ENCODE data around the gene MAEA.

DNA sequence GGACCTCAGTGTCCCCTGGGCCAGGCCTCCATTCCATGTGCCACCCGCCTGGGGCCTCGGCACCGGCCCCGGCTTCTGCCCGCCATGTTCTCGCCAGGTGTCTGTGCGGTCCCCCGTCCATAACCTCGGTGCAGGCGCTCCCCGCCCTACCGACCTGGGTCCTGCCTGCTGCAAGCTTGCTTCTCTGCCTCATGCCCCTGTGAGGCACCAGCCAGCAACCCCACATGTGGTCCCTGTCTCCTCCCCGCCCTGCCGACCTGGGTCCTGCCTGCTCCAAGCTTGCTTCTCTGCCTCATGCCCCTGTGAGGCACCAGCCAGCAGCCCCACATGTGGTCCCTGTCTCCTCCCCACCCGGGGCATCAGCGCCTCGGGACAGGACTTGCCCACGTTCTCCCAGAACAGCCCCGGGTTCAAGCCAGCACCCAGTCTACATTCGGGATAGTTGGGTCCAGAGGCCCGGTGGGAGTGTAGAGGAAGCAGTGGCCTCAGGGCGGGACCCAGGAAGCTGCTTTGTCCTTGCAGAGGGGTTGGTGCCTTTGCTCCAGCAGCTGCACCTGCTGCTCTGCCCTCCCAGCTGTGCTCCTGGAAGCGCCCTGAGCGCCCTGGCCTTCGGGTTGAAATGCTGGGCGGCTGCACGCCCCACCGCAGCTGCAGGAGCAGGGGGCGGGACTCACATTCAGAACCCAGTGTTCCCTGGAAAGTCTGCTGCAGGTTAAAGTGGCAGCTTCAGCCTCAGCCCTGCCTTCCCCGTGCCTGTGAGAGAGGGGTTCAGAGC, 37.2 kb downstream of the MAEA start:
- no peak for TF ChIP-seq POLR2A (IDR thresholded peaks at IDR 0.05)
- TF ChIP-seq, protein P1, sequence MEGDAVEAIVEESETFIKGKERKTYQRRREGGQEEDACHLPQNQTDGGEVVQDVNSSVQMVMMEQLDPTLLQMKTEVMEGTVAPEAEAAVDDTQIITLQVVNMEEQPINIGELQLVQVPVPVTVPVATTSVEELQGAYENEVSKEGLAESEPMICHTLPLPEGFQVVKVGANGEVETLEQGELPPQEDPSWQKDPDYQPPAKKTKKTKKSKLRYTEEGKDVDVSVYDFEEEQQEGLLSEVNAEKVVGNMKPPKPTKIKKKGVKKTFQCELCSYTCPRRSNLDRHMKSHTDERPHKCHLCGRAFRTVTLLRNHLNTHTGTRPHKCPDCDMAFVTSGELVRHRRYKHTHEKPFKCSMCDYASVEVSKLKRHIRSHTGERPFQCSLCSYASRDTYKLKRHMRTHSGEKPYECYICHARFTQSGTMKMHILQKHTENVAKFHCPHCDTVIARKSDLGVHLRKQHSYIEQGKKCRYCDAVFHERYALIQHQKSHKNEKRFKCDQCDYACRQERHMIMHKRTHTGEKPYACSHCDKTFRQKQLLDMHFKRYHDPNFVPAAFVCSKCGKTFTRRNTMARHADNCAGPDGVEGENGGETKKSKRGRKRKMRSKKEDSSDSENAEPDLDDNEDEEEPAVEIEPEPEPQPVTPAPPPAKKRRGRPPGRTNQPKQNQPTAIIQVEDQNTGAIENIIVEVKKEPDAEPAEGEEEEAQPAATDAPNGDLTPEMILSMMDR (IDR thresholded peaks at IDR 0.05), result no peak
